GM12801 (cell line): ENCODE measurements around the gene FBXO3.

ENCODE experiments used
- TF ChIP-seq, protein P1 (sequence below): IDR thresholded peaks from one replicate; pipeline ENCODE4 v1.5.1; 2011; ENCODE audit warnings: control low read depth; ENCODE audit not compliant: insufficient read length; ENCODE audit errors: extremely low read depth

FBXO3 gene

DNA sequence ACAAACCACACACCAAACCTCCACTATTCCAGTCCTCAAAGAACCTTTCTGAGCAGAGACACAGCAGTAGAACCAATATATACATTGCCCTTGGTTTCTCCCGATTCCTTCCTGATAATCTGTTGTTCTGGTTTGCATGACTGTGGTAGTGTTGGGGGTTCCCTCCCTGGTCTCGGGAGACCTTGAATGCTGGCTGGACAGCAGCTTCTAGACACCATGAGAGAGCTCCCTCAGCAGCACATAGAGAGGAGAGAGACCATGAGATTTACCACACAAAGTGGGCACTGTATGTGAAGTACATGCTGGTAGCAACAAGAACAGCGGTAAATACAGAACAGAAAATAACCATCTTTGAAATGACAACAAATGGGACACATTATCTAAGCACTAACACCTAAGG, 76.3 kb downstream of the FBXO3 start:
- TF ChIP-seq, protein P1, sequence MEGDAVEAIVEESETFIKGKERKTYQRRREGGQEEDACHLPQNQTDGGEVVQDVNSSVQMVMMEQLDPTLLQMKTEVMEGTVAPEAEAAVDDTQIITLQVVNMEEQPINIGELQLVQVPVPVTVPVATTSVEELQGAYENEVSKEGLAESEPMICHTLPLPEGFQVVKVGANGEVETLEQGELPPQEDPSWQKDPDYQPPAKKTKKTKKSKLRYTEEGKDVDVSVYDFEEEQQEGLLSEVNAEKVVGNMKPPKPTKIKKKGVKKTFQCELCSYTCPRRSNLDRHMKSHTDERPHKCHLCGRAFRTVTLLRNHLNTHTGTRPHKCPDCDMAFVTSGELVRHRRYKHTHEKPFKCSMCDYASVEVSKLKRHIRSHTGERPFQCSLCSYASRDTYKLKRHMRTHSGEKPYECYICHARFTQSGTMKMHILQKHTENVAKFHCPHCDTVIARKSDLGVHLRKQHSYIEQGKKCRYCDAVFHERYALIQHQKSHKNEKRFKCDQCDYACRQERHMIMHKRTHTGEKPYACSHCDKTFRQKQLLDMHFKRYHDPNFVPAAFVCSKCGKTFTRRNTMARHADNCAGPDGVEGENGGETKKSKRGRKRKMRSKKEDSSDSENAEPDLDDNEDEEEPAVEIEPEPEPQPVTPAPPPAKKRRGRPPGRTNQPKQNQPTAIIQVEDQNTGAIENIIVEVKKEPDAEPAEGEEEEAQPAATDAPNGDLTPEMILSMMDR, result no peak

DNA sequence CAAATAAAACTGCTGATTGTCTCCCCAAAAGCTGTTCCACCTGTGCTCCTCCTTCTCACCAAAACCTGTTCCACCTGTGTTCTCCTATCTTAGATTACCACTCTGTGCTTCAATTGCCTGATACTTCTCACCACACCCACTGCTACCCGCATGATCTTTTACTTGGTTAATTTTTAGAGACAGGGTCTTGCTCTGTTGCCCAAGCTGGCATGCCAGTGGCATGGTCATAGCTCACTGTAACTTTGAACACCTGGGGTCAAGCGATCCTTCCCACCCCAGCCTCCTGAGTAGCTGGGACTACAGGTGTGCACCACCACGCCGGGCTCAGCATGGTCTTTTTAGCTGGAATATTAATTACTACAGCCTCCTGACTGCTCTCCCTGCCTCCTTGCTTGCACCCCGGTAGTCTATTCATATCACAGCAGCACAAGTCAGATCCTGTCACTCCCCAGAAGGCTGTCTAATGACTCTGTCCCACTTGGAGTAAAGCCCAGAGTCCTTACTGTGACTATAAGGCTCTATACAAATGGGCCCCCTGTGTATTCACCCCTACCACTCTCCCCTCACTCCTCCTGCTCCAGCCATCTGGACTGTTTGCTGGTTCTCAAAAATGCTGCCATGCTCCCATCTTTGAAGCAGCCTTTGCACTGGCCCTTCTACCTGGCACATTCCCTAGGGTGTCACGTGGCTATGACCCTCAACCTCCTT, 77.2 kb downstream of the FBXO3 start:
- TF ChIP-seq, protein P1, result no peak

DNA sequence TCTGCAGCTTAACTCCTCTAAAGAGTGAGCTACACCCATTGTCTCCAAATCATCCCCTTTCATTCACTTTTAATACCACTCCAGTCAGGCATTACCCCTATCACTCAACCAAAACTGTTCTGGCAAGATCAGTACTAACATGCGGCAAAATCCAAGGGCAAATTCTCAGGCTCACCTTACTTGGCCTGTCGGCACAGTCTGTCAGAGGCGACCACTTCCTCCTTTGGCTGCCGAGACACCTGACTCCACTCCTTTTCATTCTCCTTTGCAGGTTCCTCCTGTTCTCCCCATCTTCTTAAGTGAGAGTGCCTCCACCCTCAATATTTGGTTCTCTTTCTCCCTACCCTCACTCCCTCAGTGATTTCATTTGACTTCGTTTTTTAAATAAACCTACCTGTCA, 77.9 kb downstream of the FBXO3 start:
- TF ChIP-seq, protein P1, result no peak

DNA sequence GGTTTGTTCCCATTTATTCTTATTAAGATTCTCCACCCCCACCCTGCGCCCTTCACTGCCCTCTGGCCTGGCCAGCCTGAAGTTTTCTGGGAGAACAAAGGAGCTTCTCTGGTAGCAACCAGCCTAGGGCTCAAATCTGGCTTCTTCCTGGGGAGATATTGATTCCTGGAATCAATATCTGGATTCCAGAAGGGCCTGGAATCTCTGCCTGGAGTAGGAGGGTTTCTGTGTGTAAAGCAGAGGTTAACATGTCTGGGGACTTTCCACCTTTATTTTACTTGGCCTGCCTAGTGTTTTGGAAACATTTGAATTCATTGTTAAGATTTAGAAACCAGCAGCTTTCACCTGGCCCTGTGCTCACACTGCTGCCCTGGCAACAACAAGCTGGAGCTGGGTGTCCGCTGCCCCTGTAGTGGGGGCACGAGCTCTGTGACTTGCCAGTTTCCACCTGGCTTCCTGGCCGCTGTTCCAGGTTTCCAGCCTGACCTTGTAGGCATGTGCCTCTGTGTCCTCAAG, 79.2 kb downstream of the FBXO3 start:
- TF ChIP-seq, protein P1, result no peak

DNA sequence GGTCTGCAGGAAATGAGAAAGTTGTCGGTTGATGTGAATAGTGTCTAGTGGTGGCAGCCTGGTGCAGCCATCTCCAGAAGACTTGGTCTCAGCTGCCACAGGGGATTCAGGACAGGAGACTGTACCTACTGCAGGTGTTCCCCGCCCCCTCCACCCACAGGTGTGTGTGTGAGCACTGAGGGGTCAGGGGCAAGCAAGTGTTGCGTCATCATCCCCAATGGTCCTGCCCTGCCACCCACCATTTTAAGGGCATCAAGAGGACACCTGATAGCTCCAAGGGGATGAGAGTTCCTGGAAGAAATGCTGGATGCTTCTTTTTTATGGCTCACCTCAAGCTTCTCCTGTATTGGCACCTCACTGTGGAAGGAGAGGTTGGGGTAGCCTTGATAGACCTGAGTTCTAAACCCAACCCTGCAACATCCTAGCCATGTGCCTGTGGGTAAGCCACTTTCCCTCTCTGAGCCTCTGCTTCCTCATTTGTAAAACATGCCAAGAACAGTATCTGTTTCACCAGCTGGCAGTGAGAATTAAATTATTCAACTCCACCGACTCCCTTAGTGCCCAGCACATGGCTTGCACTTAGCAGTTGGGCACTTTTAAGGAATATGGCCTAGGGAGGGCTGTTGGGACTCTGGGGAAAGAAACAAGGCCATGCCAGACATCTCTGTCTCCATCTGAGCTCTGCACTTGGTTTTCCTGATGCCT, 79.8 kb downstream of the FBXO3 start:
- TF ChIP-seq, protein P1, result no peak

DNA sequence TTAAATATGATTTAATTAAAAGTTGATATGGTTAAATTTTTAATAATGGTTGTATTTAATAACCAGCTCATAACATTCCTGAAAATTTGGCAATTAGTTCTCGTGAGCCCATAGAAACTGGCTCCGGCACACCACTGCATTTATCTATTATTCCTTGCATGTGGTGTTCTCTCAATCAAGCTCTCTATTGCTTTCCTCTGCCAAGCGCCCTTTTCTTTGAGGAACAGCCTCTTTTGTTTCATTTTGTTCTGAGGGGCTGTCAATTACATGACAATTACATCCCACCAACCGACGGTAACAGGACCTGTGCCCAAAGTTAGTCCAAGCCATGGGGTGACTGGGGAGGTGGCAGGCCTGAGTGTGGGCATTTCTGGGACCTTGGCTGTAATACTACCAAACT, 81.8 kb downstream of the FBXO3 start:
- TF ChIP-seq, protein P1, result no peak

DNA sequence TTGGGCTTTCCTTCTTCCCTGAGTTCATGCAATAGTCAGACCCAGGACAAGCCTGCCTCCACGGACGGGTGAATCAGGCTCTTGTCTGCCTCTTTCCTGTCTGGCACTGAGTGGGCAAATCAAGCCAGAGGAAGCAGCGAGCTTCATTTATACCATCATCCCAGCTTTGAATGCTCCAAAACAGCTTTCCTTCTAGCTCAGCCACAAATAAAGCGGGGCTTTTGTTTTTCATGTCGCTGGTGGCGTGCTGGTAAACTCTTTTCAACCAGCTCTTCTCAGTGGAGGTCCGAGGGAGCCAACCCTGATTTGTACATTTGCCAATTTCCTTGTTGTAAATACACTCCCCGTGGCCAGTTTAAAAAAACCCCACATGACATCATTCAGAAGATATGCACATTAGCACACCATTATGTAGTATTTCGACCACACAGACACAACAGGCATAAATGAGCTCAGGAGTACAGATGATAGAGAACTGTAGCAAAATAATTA, 82.3 kb downstream of the FBXO3 start:
- TF ChIP-seq, protein P1, result no peak
